Amniotic epithelial cell (primary cell): ENCODE measurements around the gene CLSTN1.

Experiments used
- DNase-seq: peaks from one replicate; pipeline ENCODE4 v3.0.0-alpha.2; 2010; ENCODE audit warnings: low read depth

The CLSTN1 gene

DNA sequence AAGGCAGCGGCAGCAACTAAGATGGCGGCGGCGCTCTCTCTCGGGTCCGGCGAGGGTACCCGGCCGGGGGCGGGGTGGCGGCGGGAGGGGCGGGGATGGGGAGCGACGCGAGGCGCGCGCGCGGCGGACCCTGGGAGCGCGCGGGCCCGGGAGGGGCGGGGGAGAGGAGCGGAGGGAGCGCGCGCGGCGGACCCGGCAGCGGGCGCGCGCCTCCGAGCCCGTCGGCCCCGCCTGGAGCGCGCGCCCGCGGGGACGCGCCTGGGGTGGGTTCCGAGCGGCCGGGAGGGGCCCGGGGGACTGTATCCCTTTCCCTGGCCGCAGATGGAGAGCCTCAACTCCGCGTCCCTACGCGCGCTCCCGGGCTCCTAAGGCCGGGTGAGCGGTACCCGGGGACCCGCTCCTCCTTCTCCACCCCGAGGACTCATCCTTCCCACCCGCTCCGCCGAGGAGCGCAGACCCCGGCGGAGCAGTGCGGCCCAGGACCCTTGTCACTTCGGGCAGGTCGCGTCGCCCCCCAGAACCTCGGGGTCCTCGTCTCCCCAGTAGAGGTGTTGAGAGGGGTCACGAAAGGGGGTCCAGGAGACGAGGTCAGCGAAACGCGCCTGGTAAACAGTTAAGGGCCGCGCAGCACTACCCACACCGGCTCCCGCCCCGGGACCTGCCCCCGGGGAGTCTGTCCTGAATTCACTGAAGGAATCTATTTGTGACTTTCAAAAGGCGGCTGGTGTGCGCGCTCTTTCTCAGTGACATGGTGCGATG is at the start of gene CLSTN1:
Gene CLSTN1 (minus strand): TSS at position 23 of the 759 bp plus-strand sequence. CDS start 232 bp downstream, outside the sequence.
- DNase-seq = peak; percentile 73

DNA sequence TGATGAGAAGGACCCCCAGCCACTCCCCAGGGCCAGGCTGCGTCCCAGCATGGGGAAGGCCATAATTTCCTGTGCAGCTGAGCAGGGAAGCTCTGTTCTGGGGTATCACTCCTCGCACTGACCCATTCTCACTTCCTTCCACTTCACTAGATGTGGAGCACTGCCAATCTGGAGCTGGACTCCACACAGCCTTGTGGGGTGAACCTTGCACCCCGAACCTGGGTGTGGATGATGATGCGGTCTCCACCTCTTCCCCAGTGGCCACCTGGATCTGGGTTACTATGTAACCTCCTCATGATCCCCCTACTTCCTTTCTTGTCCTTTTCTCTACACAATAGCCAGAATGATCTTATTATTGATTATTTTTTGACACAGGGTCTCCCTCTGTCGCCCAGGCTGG is 49.6 kb upstream of the CLSTN1 start:
- no peak for DNase-seq

DNA sequence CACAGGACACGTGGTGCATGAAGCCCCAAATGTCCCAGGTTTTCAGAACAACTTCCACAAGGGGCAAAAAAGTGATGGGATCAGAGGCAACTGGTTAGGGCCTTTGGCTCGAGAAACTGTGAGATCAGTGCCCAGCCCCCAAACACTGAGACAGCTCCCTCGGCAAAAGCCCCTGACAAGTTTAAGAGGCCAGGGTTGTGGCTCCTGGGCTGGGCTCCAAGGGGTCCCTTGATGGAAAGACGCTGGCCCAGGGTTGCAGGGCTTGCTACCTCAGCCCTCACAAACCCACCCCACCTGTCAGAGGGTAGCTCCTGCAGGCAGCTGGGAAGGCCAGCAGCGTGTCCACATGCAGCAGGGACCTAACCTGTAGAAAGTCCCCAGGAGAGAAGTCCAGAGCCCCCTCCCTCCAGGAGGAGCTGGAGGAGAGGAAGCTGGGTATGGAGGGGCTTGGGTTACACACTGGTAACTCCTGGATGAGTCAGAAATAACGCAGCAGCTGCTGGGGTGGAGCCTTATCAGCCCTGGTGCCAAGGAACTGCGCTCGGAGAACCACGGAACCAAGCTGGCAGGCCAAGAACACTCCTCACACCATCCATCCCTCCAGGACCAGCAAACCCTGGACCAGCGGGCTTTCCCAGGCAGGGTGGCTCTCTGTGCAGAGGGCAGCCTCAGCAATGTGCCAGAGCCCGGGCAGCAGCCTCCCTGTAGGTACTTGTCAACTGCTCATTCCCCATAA is 48.8 kb upstream of the CLSTN1 start:
- DNase-seq = peak; percentile 30

DNA sequence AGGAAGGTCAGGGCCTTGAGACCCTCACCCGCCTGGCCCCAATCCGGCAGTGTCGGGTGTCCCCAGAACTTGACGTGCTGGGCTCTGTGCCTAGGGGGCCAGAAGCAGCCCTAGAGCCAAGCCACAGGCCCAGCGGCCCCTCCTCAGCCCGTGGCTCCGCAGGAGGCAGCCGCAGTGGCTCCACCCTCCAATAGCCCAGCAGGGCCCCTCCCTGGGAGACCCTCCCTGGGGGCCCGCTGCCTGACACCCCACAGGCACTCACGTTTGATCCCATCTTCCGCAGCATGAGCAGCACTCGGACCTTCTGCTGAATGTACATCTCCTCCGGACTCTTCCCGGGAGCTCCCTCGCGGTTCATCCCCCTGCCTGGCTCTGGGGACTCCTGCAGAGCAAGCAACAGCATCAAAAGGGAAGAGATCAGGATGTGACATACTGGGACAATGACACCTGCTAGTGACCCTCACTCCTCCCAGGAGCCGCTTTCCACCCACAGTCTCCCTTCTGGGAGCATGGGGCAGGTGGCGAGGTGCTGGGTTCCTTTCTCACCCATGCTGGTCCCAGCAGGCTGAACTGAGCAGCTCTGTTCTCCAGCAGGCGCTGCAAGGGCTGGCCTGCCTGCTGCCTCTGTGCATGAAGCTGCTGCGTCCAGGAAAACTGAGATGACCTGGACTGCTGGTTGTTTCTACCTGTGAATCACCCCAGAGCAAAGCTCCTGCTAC is 48.1 kb upstream of the CLSTN1 start:
- DNase-seq = no peak

DNA sequence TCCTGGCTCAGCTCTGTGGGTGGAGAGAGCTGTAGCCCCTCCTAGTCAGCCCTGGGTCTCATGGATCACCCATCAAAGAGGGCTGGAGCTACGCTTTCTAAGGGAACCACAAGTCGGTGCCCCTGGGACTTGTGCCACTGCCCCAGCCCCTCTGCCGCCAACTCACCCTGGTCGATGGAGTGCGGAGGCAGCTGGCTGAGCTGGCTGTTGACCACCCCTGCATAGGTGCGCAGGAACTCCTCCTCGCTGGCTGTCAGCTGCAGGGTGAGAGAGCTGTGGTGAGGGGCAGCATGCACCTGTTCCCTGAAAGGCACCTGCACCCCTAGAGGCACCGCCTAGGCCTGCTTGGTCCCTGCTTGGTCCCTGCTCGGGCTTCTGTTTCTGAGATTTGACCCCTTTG is 47.3 kb upstream of the CLSTN1 start:
- no peak for DNase-seq

DNA sequence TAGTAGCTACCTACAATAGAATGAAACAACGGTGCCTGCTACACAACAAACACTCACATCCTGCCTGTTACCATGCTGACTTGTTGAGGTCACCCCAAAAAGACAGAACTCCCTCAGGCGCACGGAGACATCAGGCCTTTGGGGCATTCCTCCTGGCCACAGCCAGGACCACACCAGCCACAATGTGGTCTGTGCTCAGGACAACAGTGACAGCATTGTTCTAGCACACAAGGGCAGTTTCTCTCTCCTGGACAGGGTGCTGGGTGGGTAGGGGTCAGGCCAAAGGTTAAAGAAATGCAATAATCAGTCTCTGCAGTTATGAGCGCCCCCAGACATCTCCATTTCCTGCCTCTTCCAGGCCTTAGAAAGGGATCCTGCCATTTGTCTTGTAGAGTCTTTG is 46.8 kb upstream of the CLSTN1 start:
- DNase-seq = no peak

DNA sequence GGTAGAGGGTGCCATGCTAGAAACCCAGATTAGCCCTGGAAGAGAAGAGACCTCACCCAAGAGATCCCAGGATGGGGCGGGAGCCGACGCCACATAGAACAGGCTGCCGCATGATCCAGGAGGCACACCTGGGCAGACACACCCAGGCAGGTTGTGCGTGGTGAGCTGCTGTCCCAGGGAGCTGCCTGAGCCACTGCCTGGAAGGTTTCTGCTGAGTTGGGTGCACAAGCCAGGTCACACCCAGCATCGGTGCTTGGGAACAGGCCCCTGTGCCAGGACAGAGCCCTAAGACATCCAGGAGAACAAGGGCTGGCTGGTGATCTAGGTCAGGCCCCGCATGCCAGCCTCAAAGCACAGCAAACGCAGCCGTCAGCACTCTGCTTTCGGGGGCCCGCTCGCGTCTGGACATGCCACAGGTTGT is 46.1 kb upstream of the CLSTN1 start:
- DNase-seq = no peak

DNA sequence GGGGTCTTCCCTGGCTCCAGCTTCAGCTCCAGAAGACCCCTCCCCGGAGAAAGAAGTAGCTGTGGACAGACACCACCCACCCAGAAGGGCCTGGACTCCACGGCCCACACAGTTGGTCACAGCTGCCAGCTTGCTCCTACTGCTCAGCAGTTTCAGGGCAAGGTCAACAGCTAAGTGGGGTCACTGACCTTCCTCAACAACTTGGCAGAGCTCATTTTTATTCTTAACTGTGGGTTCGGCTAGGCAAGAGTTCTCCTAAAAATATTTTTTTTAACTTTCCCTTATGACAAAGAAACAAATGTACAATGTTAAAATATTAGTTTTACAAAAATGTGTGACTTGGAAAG is 44.5 kb upstream of the CLSTN1 start:
- no peak for DNase-seq

DNA sequence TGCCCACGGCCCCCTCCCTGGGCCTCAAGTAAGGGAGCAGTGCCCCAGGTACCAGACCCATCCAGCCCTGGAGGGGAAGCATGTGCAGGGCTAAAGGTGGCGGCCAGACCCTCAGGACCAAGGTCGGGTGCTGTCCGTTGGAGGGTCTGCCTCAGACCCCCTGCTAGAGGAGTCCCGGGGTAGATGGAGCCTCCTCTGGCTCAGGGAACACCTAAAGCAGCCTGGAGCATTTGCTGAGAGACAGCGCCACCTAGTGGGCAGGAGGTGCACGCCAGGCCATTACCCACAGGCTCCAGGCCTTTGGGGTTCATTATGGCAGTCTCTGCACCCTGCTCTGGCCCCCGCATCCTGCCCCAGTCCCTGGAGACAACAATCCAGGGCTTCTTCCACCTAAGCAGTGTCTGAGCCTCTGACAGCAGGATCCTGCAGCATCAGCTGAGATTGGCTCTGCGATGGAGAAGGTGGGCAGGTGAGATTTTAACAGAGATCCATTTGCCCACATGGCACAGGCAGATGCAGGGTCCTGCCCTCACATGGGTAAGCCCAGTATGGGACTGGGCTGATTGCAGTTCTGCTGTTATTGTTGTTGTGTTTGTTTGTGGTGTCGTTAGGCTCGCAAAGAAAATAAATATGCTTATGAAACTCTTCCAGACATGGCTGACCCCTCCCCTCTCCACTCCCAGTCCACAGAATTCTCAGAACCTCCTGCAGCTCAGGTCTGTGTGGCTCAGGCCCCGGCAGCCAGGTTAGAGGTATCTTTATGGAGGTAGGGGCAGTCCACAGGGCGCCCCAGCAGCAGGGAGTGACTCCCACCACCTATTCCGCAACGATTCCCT is 43.9 kb upstream of the CLSTN1 start:
- peak; percentile 43 for DNase-seq

DNA sequence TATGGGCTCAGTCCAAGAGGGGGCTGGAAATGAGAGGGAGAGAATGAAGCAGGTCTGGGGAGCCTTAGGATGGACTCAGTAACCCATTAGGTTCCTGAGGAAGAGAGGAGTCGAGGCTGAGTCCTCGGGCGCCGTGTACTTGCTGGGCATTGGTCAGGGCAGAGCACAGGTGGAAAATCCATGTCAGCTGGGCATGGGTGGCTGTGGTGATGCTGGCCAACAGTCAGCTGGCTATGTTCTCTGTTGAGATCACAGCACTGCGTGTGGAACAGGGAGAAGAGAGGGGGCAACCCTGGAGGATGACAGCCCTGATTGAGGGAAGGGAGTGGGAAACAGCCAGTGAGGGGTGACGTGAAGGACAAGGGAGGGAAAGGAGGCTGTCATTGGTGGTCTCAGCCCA is 43.1 kb upstream of the CLSTN1 start:
- DNase-seq = no peak

DNA sequence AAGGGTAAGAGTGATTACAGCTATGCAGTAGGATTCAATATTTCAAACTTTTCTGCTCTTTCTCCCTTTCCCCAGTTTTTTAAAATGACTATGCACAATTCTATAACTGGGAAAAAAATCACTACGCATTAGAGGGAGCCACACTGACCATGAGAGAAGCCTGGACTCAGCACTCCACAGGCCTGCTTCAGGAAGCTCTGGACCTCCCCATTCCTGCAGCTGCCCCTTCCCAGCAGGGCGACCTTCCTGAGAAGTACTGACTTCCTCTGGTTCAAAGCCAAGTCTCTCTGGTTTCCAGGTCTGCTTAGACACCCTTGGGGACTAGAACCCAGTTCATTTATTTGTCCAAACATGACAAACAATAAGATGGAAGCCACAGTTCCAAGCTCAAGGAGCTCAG is 42.0 kb upstream of the CLSTN1 start:
- no peak for DNase-seq

DNA sequence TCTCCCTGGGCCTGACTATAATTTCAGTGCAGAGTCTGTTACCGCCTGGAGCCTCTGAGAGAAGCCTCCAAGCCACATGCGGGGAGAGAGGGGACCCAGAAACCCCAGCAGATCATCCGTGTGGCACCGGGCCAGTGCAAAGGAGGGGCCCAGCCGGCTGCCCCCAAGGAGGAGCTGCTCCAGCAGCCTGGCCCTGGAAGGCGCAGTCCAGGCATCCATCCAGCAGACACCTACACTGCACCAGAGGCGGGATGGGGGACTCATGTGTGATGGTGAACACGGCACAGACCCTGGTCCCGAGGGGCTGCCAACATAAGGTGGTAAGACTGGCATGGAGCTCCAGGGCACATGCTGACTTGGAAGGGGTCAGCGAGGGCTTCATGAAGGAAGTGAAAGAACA is 39.6 kb upstream of the CLSTN1 start:
- no peak for DNase-seq

DNA sequence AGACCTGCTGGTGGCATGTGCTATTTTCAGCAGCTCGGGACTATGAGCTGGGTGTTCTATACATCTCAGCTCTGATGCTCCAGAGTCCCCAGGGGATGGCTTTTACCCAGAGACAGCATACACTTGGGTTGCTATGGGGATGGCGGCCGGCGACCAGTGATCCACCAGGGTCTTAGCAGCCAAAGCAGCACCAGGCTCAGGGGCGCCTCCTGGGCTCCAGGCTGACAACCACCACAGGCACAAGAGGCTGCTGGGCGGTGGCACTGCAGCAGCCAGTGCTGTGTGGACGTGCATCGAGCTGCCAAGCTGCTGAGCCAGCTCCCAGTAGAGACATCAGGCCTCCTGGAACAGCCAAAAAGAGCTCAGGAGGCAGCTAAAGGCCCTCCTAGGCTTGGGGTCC is 37.6 kb upstream of the CLSTN1 start:
- DNase-seq = no peak

DNA sequence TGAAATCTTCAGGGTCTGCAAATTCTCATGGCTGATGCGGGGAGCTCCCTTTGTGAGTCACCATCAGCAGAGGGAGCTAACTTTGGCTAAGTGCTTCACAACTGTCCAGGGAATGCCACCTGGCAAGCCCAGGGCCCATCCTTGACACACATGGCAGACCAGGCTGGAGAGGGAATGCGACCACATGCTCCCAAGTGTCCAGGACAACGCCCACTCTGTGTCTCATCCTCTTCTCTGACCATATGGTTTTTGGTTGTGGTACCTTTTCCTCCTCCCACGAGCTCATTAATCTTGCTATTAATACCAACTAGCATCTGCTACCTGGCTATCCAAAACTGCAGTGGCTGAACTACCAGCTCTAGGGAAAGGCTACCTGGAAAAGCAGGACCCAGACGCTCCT is 37.1 kb upstream of the CLSTN1 start:
- no peak for DNase-seq

DNA sequence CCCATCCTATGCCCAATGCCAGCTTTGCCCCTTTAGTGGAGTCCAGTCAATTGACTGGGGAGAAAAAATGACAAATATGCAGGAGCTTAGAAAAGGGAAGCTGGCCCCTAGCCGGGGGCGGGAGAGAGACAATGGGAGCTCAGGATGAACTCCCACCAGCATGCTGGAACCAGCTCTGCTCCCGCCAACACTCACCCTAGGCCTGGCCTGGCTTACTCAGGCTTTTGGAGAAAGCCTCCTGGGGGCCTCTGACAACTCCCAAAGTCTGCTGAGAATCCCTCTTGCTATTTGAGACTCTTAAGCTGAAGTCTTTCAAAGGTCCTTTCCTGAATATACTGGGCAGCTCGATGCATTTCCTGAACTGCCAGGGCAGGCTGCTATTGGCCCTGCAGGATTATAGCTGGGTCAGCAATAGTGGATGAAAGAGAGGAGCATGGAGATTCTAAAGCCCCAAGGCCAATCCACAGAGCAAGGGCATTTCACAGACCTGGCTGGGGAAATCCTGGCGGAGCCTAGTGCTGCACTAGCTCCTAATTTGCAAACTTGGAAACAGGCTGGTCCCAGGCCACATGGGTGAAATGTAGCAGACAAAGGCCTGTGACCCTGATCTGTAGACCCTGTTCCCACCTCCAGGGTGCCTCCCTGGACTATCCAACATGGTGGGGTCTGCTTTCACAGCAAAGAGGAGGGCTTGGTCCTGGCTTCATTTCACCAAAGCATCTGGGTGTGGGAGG is 35.7 kb upstream of the CLSTN1 start:
- DNase-seq = no peak

DNA sequence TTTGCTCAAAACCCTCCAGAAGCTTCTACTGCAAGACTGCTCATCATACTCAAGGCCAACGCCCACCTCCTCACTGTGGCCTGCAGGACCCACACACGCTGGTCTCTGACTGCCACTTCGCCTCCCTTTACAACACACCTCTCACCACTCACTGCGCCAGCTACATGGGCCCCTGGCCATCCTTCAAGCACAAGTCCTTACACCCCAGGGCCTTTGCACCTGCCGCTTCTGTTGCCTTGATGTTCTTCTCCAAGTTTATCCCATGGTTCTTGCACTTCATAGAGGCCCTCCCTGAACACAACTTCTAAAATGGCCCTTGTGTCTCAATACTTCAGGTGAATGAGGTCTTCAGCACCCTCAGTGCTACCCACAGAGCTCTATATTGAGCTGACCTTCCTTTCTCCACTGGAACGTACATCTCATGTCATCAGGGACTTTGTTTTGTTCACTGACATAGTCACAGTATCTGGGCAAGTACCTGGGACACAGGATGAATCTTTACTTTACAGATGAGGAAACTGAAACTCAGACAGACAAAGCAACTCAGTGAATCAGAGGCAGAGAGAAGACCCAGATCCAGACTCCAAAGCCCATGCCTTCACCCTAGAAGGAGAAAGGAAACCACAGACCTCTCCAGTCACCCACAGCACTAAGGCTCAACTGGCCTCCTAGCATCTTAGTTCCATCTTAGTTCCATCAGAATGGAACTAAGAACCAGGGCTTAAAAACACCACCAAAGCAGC is 34.7 kb upstream of the CLSTN1 start:
- DNase-seq = no peak

DNA sequence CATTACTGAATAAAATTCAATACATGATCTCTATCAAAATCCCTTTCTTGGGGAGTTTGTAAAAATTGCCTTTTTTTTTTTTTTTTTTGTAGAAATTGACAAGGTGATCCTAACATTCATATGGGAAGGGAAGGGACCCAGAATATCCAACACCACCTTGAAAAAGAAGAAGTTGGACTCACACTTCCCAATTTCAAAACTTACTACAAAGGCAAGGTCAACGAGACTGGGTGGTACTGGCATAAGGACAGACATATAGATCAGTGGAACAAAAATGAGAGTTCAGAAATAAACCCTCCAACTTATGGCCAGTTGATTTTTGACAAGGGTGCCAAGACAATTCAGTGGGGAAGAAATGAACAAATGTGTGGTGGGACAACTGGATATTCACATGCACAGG is 31.4 kb upstream of the CLSTN1 start:
- no peak for DNase-seq

DNA sequence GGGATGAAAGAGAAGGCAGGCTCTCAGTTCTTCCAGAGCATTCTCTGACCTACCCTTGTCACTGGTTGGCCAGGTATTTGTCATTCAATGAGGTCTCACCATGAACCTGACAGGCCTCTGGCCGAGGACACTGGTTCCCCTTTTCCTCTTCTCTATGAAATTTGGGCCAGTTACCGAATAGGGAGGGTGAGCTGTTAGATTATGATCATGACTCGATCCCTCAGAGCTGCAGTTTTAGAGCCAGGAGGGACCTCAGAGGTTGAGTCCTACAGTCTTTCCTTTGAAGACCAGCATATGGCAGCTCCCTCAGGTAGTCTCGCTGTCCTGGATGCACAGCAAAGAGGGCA is 29.5 kb upstream of the CLSTN1 start:
- DNase-seq = no peak

DNA sequence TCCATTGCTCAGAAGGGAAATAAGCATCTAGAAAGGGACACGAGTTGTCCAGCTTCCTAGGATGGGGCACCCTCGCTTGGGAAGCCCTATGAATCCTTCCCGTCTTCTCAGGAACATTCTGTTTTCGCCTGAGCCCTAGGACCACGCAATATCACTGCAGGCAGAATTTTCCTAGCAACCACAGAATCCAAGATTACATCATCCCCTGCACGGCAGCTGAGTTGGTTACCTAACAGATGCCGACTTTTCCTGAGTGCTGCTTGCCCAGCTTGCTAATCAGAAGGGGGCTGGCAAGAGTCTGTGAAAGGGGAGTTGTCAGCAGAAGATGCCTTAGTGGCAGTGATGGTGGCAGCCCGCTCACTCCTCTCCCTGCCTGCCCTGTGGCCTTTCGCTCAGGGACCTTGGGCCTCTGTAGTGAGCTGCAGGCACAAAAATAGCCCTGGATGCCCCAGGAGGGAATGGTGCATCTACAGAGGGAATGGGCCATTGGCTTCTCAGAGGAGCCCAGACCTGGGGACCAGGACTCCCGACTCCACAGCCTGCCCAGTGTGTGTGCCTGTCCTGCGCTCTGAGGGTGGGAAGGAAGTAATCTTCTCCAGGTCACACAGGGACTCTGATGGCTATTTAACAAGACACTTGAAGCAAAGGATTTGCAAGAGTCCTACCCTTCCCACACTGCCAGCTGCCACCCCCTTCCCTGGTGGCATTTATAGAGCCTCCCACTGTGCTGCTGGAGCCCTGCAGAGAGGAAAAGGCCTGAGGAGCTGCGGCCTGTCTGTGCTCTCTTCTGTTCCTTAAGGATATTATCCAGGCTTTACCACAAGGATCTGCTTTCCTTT is 28.9 kb upstream of the CLSTN1 start:
- peak; percentile 95 for DNase-seq

DNA sequence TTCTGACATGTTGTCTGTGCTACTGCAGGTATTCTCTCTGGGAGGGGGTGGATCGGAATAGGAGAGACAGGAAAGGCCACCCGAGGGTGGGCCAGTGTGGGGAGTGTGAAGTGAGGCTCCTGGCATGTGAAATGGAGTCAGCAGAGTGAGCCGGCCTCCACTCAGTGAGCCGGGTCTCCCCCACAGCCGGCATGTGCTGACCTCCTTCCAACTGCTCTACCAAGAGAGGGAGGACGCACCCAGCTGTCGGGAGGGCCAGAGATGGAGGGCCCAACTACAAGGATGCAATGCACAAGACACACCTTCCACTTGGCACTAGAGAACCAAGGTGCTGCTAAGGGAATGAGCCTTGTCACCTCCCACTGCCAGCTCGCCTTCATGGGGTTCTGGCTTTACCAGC is 28.2 kb upstream of the CLSTN1 start:
- no peak for DNase-seq
